Lower leg skin (tissue), 3 donors: Measurements from ENCODE around the gene NFYA.

Experiments
- CTCF ChIP-seq, 3 donors: fragments of 450-650 bp; IDR thresholded peaks; one replicate each; pipeline ENCODE4 v1.5.1; 2016; ENCODE audit warnings: antibody characterized with exemption in 3 of 3, mild to moderate bottlenecking in 3 of 3, moderate library complexity in 2 of 3
- POLR2A ChIP-seq, 2 donors: fragments of 450-650 bp; IDR thresholded peaks; one replicate each; pipeline ENCODE4 v1.6.1; 2016 to 2017; ENCODE audit warnings: antibody characterized with exemption in 2 of 2, mild to moderate bottlenecking in 1 of 2, moderate library complexity in 1 of 2

GRCh38 chr6:41136911-41137310 lies 64.1 kb downstream of the NFYA start:
- TF ChIP-seq CTCF (IDR thresholded peaks at IDR 0.05) = no peak
- no peak for TF ChIP-seq POLR2A (IDR thresholded peaks at IDR 0.05)
